CD4-positive, CD25-positive, alpha-beta regulatory T cell (primary cell): ENCODE data around the gene MUC3A. TPM values are rescaled to one million over a fixed set of nuclear protein-coding genes. Genes with fewer than 3 reads are reported as not detected.
"Not testable (repeated sequence)": the region's sequence is repeated elsewhere in the genome, so short reads cannot be mapped to it uniquely, and the experiment has no call there.

Experiments used
- ATAC-seq, 2 donors: fragments of 150-1000 bp; cut with Tn5 transposase; one replicate each; pipeline ENCODE4 v1.10.0; 2021; ENCODE audit warnings: low read depth in 2 of 2, moderate number of reproducible peaks in 2 of 2, moderate library complexity in 1 of 2
- DNase-seq, 3 donors: peaks; one replicate each; pipeline versions ENCODE4 v3.0.0 to v3.0.0-alpha.2; 2012 to 2022; ENCODE audit warnings: mixed read lengths in 1 of 3
- H3K27ac ChIP-seq: one replicate; pipeline ENCODE4 v1.7.0; 2013; ENCODE audit warnings: mild to moderate bottlenecking, low read length; ENCODE audit not compliant: insufficient read depth, poor library complexity, severe bottlenecking
- H3K27me3 ChIP-seq: one replicate; pipeline ENCODE4 v1.7.0; 2013; ENCODE audit warnings: low read length; ENCODE audit not compliant: control insufficient read depth, insufficient read depth
- H3K36me3 ChIP-seq: one replicate; pipeline ENCODE4 v1.7.0; 2013; ENCODE audit warnings: mild to moderate bottlenecking, low read length, moderate library complexity; ENCODE audit not compliant: control insufficient read depth, insufficient read depth
- H3K4me1 ChIP-seq: 2 replicates; pipeline ENCODE4 v1.7.0; 2013; ENCODE audit warnings: mild to moderate bottlenecking, low read length; ENCODE audit not compliant: insufficient read depth, control insufficient read depth, poor library complexity, severe bottlenecking
- H3K4me3 ChIP-seq: one replicate; pipeline ENCODE4 v1.7.0; 2013; ENCODE audit warnings: low read depth, mild to moderate bottlenecking, low read length, moderate library complexity
- H3K9me3 ChIP-seq, 2 experiments: 1 replicate in 1 of 2; 2 replicates in 1 of 2; pipeline ENCODE4 v1.7.0; 2013; ENCODE audit warnings: low read length in 2 of 2, mild to moderate bottlenecking in 1 of 2, moderate library complexity in 1 of 2; ENCODE audit not compliant: control insufficient read depth in 2 of 2
- H3K27ac Mint-ChIP-seq, 3 donors: one replicate each; pipeline ENCODE4 v1.8.0; 2020 to 2022; ENCODE audit warnings: mild to moderate bottlenecking in 3 of 3, mixed read lengths in 3 of 3, moderate library complexity in 2 of 3
- H3K27me3 Mint-ChIP-seq: one replicate; pipeline ENCODE4 v1.8.0; 2022; ENCODE audit warnings: mild to moderate bottlenecking, mixed read lengths
- H3K36me3 Mint-ChIP-seq: one replicate; pipeline ENCODE4 v1.8.0; 2020; ENCODE audit warnings: mixed read lengths
- H3K4me1 Mint-ChIP-seq, 4 donors: one replicate each; pipeline ENCODE4 v1.8.0; 2020 to 2022; ENCODE audit warnings: mixed read lengths in 4 of 4, mild to moderate bottlenecking in 1 of 4
- H3K4me3 Mint-ChIP-seq, 4 donors: one replicate each; pipeline ENCODE4 v1.8.0; 2020 to 2022; ENCODE audit warnings: mild to moderate bottlenecking in 4 of 4, mixed read lengths in 4 of 4, moderate library complexity in 3 of 4
- H3K9me3 Mint-ChIP-seq, 7 donors: one replicate each; pipeline ENCODE4 v1.8.0; 2020 to 2022; ENCODE audit warnings: mixed read lengths in 7 of 7, mild to moderate bottlenecking in 3 of 7, moderate library complexity in 2 of 7
- polyA plus RNA-seq, 4 donors: library from polyadenylated mRNA; unstranded; fragments of 300-500 nt; fragmentation: Illumina TruSeq; gene quantifications; one replicate each; pipeline ENCODE4 v1.2.3, GENCODE V29; 2021
- total RNA-seq: library from RNA; stranded (reverse); gene quantifications from one replicate; pipeline ENCODE4 v1.2.3, GENCODE V29; 2022

MUC3A gene
- total and polyA plus RNA-seq, 5 donors from 2014 or later, result not detected

GRCh38 chr7:100914208-100914878, 35.0 kb upstream of the MUC3A start:
- no peak overlapping the region for H3K27ac ChIP-seq
- no peaks in the 10 kb centered on the region for H3K36me3 Mint-ChIP-seq
- H3K9me3 Mint-ChIP-seq, result peaks cover 0 to 2% (median 0%) of the 10 kb centered on the region in 7 donors
- H3K36me3 ChIP-seq, result no peaks in the 10 kb centered on the region
- peaks cover 0 to 5% (median 0%) of the 10 kb centered on the region in 4 donors for H3K4me1 Mint-ChIP-seq
- H3K4me3 ChIP-seq, result no peak overlapping the region
- no peaks in the 10 kb centered on the region for H3K9me3 ChIP-seq
- no peak for ATAC-seq
- peak overlapping the region in 1 of 3 donors; percentile 74 for H3K27ac Mint-ChIP-seq
- DNase-seq, result no peak
- no peaks in the 10 kb centered on the region for H3K27me3 ChIP-seq
- peaks cover 28% of the 10 kb centered on the region for H3K27me3 Mint-ChIP-seq
- H3K4me1 ChIP-seq, result no peaks in the 10 kb centered on the region
- no peak overlapping the region for H3K4me3 Mint-ChIP-seq

DNA sequence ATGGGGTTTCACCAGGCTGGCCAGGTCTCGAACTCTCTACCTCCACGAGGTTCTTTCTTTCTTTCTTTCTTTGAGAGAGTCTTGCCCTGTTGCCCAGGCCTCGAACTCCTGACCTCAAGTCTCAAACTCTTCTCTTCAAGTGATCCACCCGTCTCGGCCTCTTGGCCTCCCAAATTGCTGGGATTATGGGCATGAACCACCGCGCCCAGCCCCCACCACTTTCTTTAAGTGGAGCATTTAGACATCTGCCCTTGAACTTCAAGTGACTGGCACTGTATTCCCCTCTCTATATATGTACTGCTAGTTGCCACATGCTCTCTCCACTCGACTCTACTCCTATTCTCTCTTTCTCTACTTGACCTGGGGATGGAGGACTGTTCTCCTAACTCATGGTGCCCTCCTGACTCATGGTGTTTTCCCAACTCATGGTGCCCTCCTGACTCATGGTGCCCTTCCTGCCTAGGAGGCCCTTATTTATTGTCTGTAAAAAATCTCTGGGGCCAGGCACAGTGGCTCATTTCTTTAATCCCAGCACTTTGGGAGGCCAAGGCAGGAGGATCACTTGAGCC, 34.4 kb upstream of the MUC3A start:
- DNase-seq, result no peak

GRCh38 chr7:100919335-100919734, 30.0 kb upstream of the MUC3A start:
- not testable (repeated sequence) for H3K27ac ChIP-seq, H3K27ac Mint-ChIP-seq, H3K4me1 ChIP-seq, H3K27me3 ChIP-seq, H3K9me3 ChIP-seq, H3K9me3 Mint-ChIP-seq, ATAC-seq, H3K4me3 Mint-ChIP-seq, H3K4me3 ChIP-seq, H3K4me1 Mint-ChIP-seq, DNase-seq, H3K36me3 Mint-ChIP-seq, H3K36me3 ChIP-seq
- H3K27me3 Mint-ChIP-seq, result peaks cover 25% of the 10 kb centered on the region

More for the DNA sequence above, 34.4 kb upstream of the MUC3A start:
- Mint-ChIP-seq H3K4me3 (no peak overlapping the region), H3K9me3 (peaks cover 0 to 2% (median 0%) of the 10 kb centered on the region in 7 donors), H3K27ac (no peak overlapping the region), H3K36me3 (no peaks in the 10 kb centered on the region), H3K4me1 (peaks cover 0 to 5% (median 0%) of the 10 kb centered on the region in 4 donors), H3K27me3 (peaks cover 31% of the 10 kb centered on the region)
- no peak overlapping the region for H3K4me3 ChIP-seq
- no peaks in the 10 kb centered on the region for H3K9me3 ChIP-seq
- H3K4me1 ChIP-seq, result no peaks in the 10 kb centered on the region
- ATAC-seq, result no peak
- H3K27me3 ChIP-seq, result no peaks in the 10 kb centered on the region
- H3K27ac ChIP-seq, result no peak overlapping the region
- H3K36me3 ChIP-seq, result no peaks in the 10 kb centered on the region

DNA sequence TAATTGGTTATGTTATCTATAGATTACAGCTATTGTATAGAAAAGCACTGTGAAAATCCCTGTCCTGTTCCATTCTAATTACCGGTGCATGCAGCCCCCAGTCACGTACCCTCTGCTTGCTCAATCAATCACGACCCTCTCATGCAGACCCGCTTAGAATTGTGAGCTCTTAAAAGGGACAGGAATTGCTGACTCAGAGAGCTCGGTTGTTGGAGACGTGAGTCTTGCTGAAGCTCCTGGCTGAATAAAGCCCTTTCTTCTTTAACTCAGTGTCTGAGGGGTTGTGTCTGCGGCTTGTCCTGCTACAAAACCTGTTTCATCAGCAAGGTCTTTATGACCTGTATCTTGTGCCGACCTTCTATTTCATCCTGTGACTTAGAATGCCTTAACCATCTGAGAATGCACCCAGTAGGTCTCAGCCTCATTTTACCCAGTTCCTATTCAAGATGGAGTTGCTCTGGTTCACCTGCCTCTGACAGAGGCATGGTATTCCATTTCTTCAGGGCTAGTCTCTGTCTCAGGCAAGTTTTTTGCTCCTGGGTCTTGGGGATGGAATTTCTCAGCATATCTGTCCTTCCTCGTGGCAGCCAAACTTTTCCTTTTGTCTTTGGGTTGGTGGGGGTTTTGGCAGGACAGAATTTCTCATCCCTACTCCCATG, 29.4 kb upstream of the MUC3A start:
- H3K27me3 Mint-ChIP-seq, result peaks cover 23% of the 10 kb centered on the region

DNA sequence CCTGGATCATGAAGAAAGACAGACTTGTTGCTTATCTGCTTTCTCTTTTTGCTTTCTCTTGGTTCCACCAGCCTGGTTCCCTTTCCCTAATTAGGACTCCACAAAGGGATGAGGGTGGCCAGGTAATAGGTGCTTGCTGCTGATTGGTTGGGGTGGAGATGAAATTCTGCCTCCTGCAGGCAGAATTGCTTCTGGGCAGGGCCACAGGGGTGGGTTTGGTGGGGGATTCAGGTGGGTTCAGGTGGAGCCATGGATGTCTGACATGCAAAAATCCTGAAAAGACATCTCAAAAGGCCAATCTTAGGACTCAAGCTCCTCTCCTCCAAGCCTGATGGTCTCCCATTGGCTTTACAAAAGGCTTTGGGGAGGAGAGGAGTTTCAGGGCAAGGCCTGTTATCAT, 28.3 kb upstream of the MUC3A start:
- Mint-ChIP-seq H3K4me1 (peaks cover 0 to 3% (median 0%) of the 10 kb centered on the region in 4 donors), H3K36me3 (no peaks in the 10 kb centered on the region), H3K9me3 (no peaks in the 10 kb centered on the region), H3K4me3 (no peak overlapping the region), H3K27ac (no peak overlapping the region), H3K27me3 (peaks cover 15% of the 10 kb centered on the region)
- no peak for DNase-seq
- H3K9me3 ChIP-seq, result no peaks in the 10 kb centered on the region
- no peaks in the 10 kb centered on the region for H3K4me1 ChIP-seq
- no peaks in the 10 kb centered on the region for H3K27me3 ChIP-seq
- H3K36me3 ChIP-seq, result no peaks in the 10 kb centered on the region
- H3K27ac ChIP-seq, result no peak overlapping the region
- no peak overlapping the region for H3K4me3 ChIP-seq
- no peak for ATAC-seq

More for the DNA sequence above, 29.4 kb upstream of the MUC3A start:
- not testable (repeated sequence) for H3K36me3 Mint-ChIP-seq, H3K4me3 ChIP-seq, H3K27ac Mint-ChIP-seq, H3K27ac ChIP-seq, H3K4me3 Mint-ChIP-seq, DNase-seq, H3K4me1 Mint-ChIP-seq, H3K4me1 ChIP-seq, H3K9me3 ChIP-seq, H3K9me3 Mint-ChIP-seq, H3K27me3 ChIP-seq, ATAC-seq, H3K36me3 ChIP-seq

DNA sequence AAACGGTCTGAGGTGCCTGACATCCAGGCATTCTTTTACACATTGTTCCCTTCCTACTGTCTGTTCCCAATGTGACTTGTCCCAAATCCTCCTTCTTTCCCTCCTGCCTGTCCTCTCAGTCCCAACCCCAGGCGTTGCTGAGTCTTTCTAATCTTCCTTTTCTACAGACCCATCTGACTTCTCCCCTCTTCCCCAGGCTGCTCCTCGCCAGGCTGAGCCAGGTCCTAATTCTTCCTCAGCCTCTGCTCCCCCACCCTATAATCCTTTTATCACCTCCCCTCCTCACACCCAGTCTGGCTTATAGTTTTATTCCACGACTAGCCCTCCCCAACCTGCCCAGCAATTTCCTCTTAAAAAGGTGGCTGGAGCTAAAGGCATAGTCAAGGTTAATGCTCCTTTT, 25.7 kb upstream of the MUC3A start:
- H3K4me1 Mint-ChIP-seq, H3K9me3 ChIP-seq, H3K4me3 ChIP-seq, H3K27ac Mint-ChIP-seq, H3K4me3 Mint-ChIP-seq, H3K27ac ChIP-seq, ATAC-seq, H3K4me1 ChIP-seq, H3K27me3 ChIP-seq, H3K36me3 ChIP-seq, H3K9me3 Mint-ChIP-seq, DNase-seq, H3K36me3 Mint-ChIP-seq: not testable (repeated sequence)
- H3K27me3 Mint-ChIP-seq, result peaks cover 11% of the 10 kb centered on the region

DNA sequence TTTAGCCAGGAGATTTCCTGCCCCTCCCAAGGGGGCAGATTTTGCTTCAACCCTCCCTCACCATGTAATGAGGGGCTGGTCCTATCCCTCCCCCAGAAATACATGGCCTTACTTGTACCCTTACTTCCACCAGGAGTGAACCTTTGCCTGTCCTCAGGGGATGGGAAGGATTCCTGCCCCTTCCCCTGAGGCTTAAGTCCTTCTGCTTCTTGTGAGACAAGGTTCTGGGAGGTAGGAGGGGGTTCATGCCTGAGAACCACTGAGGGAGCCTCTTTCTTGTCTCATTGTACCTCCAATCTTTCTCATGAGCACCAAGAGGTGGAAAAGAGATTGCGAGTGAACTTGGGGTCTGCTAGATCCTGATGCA, 19.5 kb upstream of the MUC3A start:
- no peaks in the 10 kb centered on the region for H3K36me3 ChIP-seq
- peaks cover 0 to 10% (median 3%) of the 10 kb centered on the region in 7 donors for H3K9me3 Mint-ChIP-seq
- H3K36me3 Mint-ChIP-seq, result no peaks in the 10 kb centered on the region
- H3K27me3 ChIP-seq, result no peaks in the 10 kb centered on the region
- ATAC-seq (no peak), DNase-seq (no peak)
- H3K9me3 ChIP-seq, result peaks cover 0 to 3% of the 10 kb centered on the region in 2 experiments
- H3K27ac Mint-ChIP-seq, result no peak overlapping the region
- no peak overlapping the region for H3K4me3 Mint-ChIP-seq
- no peaks in the 10 kb centered on the region for H3K4me1 ChIP-seq
- no peaks in the 10 kb centered on the region for H3K4me1 Mint-ChIP-seq
- no peak overlapping the region for H3K27ac ChIP-seq
- no peak overlapping the region for H3K4me3 ChIP-seq
- H3K27me3 Mint-ChIP-seq, result no peaks in the 10 kb centered on the region
